MCF 10A (cell line): ENCODE results near the gene KRT37. TPM values are rescaled to one million over a fixed set of nuclear protein-coding genes. Genes with fewer than 3 reads are reported as not detected.

Experiments used
- BruUV-seq: library from RNA; stranded (reverse); fragments of 400-500 nt; replicated peaks from 2 replicates; lab custom pipeline; 2021; lab: Mats Ljungman, UMichigan
- CTCF ChIA-PET: fragments of 300-600 bp; sonication (Branson Sonifier 250); formaldehyde crosslinking; extraction: SDS; loops from one replicate; lab custom pipeline; 2021; ENCODE audit warnings: antibody characterized with exemption, inconsistent platforms; lab: Yijun Ruan, JAX
- POLR2A ChIA-PET: fragments of 300-600, 350-650 bp; sonication (Branson Sonifier 250); formaldehyde crosslinking; extraction: SDS; loops from one replicate; lab custom pipeline; 2020; ENCODE audit warnings: antibody characterized with exemption, inconsistent platforms; lab: Yijun Ruan, JAX
- DNase-seq: peaks from one replicate; pipeline ENCODE4 v3.0.0-alpha.2; 2018; ENCODE audit not compliant: unreplicated experiment
- H3K27ac Mint-ChIP-seq: one replicate; pipeline ENCODE4 v1.8.0; 2022; ENCODE audit warnings: mild to moderate bottlenecking, low read depth, mixed read lengths; ENCODE audit not compliant: unreplicated experiment
- H3K27me3 Mint-ChIP-seq: one replicate; pipeline ENCODE4 v1.8.0; 2022; ENCODE audit warnings: mixed read lengths; ENCODE audit not compliant: insufficient read depth, unreplicated experiment
- H3K36me3 Mint-ChIP-seq: one replicate; pipeline ENCODE4 v1.8.0; 2022; ENCODE audit warnings: mild to moderate bottlenecking, moderate library complexity, mixed read lengths; ENCODE audit not compliant: insufficient read depth, unreplicated experiment
- H3K4me1 Mint-ChIP-seq: one replicate; pipeline ENCODE4 v1.8.0; 2022; ENCODE audit warnings: mixed read lengths; ENCODE audit not compliant: insufficient read depth, unreplicated experiment
- H3K4me3 Mint-ChIP-seq: one replicate; pipeline ENCODE4 v1.8.0; 2022; ENCODE audit warnings: mild to moderate bottlenecking, moderate library complexity, mixed read lengths; ENCODE audit not compliant: unreplicated experiment
- H3K9me3 Mint-ChIP-seq: one replicate; pipeline ENCODE4 v1.8.0; 2022; ENCODE audit warnings: mixed read lengths; ENCODE audit not compliant: unreplicated experiment
- CTCF ChIP-seq: fragments of 200-600 bp; IDR thresholded peaks from one replicate; pipeline ENCODE4 v1.8.0; 2022; ENCODE audit warnings: antibody characterized with exemption, mild to moderate bottlenecking; ENCODE audit not compliant: unreplicated experiment
- intact Hi-C: fragments of 100-400 bp; cut with micrococcal nuclease; formaldehyde crosslinking; loops from 2 replicates; pipeline ENCODE4 v1.14.1; 2022
- total RNA-seq: library from RNA; stranded (reverse); gene quantifications from 2 replicates; pipeline ENCODE4 v1.2.3, GENCODE V29; 2022

Gene KRT37
- total RNA-seq, 1 experiment from 2014 or later, result not detected

- no peak overlapping the region for H3K27ac Mint-ChIP-seq
- H3K9me3 Mint-ChIP-seq, result no peaks in the 10 kb centered on the region
- no peaks in the 10 kb centered on the region for H3K4me1 Mint-ChIP-seq
- BruUV-seq, result no TSS peak
- TF ChIP-seq CTCF, result no peak
- intact Hi-C loops, result no loop called here
- H3K27me3 Mint-ChIP-seq, result peaks cover 27% of the 10 kb centered on the region
- H3K4me3 Mint-ChIP-seq, result no peak overlapping the region
- CTCF ChIA-PET, result no interaction called here
- DNase-seq, result no peak
- no peaks in the 10 kb centered on the region for H3K36me3 Mint-ChIP-seq
- POLR2A ChIA-PET, result interaction anchor here (0.7 kb wide), 1 partner anchor 46 kb away, joined by 4 read pairs; no protein-coding TSS in a partner anchor
Observed at GRCh38 chr17:41411072-41411840, 13.1 kb downstream of the KRT37 start.

- Mint-ChIP-seq H3K4me3 (no peak overlapping the region), H3K4me1 (peaks cover 13% of the 10 kb centered on the region), H3K27ac (no peak overlapping the region), H3K9me3 (no peaks in the 10 kb centered on the region), H3K27me3 (peaks cover 37% of the 10 kb centered on the region), H3K36me3 (no peaks in the 10 kb centered on the region)
- no TSS peak for BruUV-seq
- ChIA-PET POLR2A (interaction anchor here (2.7 kb wide), 1 partner anchor 14 kb away, joined by 9 read pairs; no protein-coding TSS in a partner anchor), CTCF (no interaction called here)
- TF ChIP-seq CTCF, result no peak
- no peak for DNase-seq
- intact Hi-C loops, result loop anchor here (2.0 kb wide), 1 partner anchor 142 kb away; no protein-coding TSS in a partner anchor
Observed at GRCh38 chr17:41407226-41407625, 17.2 kb downstream of the KRT37 start.

GRCh38 chr17:41406205-41406604 is 18.2 kb downstream of the KRT37 start:
- DNase-seq, result peak; percentile 33
- Mint-ChIP-seq H3K4me3 (no peak overlapping the region), H3K9me3 (no peaks in the 10 kb centered on the region), H3K4me1 (peaks cover 13% of the 10 kb centered on the region), H3K27ac (no peak overlapping the region), H3K36me3 (no peaks in the 10 kb centered on the region), H3K27me3 (peaks cover 47% of the 10 kb centered on the region)
- BruUV-seq, result no TSS peak
- intact Hi-C loops, result loop anchor here (2.0 kb wide), 1 partner anchor 143 kb away; no protein-coding TSS in a partner anchor
- TF ChIP-seq CTCF, result no peak
- ChIA-PET POLR2A (no interaction called here), CTCF (interaction anchor here (0.7 to 3.7 kb wide), 3 partner anchors 139 to 147 kb away, joined by 4 to 22 read pairs (median 7); no protein-coding TSS in a partner anchor)

GRCh38 chr17:41404024-41404671 is 20.2 kb downstream of the KRT37 start:
- Mint-ChIP-seq H3K9me3 (no peaks in the 10 kb centered on the region), H3K4me1 (peaks cover 13% of the 10 kb centered on the region), H3K27me3 (peaks cover 54% of the 10 kb centered on the region), H3K27ac (peak overlapping the region; percentile 35), H3K36me3 (no peaks in the 10 kb centered on the region), H3K4me3 (peak overlapping the region; percentile 3)
- no peak for TF ChIP-seq CTCF
- no TSS peak for BruUV-seq
- DNase-seq, result peak; percentile 99
- POLR2A ChIA-PET, result interaction anchor here (0.7 to 3.1 kb wide), 20 partner anchors 10 to 933 kb away, joined by 3 to 13 read pairs (median 4); partner anchors contain the start of gene KRT15
- CTCF ChIA-PET, result interaction anchor here (0.6 to 3.7 kb wide), 7 partner anchors 9 to 977 kb away, joined by 3 to 22 read pairs (median 3); no protein-coding TSS in a partner anchor
- intact Hi-C loops, result no loop called here
